Keratinocyte (primary cell): ENCODE measurements around the gene IFITM10.

ENCODE experiments used
- CTCF ChIP-seq, 3 experiments: IDR thresholded peaks in 1 of 3; conservative IDR thresholded peaks in 1 of 3; optimal IDR thresholded peaks in 1 of 3; 2 replicates in 2 of 3; 3 replicates in 1 of 3; pipeline versions ENCODE3 to v1.5.1; 2011; ENCODE audit warnings: low read length in 3 of 3, mild to moderate bottlenecking in 3 of 3, moderate library complexity in 2 of 3, control low read depth in 1 of 3, inconsistent platforms in 1 of 3; ENCODE audit not compliant: insufficient read depth in 2 of 3; ENCODE audit errors: extremely low read depth in 1 of 3
- EZH2 ChIP-seq: IDR thresholded peaks from one replicate; pipeline ENCODE4 v1.6.1; 2012; ENCODE audit warnings: inconsistent platforms, mild to moderate bottlenecking, low read length, moderate library complexity

DNA sequence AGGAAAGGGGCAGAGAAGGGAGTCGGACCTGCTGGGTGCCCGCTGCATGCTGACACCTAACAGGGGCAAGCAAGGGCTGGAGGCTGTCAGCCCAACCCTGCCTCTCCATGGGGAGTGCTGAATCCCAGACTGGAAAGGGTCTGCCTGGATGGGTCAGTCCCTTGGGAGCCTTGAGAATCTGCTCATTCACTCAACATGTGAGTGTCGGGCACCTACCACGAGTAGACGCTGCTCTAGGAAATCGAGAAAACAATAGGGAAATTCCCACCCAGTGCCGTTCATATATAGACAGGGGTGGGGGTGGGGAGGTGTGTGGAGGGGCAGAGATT lies 17.7 kb upstream of the IFITM10 start:
- no peak for TF ChIP-seq CTCF (optimal IDR thresholded peaks at IDR 0.05 in 1 of 3, IDR thresholded peaks at IDR 0.05 in 1 of 3, conservative IDR thresholded peaks at IDR 0.05 in 1 of 3; ENCODE audit: extremely low read depth in 1 of 3, insufficient read depth in 2 of 3, low read length in 3 of 3)
- no peak for TF ChIP-seq EZH2
